ENCODE results near the gene SMIM10L1. TPM values are rescaled to one million over a fixed set of nuclear protein-coding genes. Genes with fewer than 3 reads are reported as not detected.

The SMIM10L1 gene
- total RNA-seq, 1 donor, result 6.9 TPM

DNA sequence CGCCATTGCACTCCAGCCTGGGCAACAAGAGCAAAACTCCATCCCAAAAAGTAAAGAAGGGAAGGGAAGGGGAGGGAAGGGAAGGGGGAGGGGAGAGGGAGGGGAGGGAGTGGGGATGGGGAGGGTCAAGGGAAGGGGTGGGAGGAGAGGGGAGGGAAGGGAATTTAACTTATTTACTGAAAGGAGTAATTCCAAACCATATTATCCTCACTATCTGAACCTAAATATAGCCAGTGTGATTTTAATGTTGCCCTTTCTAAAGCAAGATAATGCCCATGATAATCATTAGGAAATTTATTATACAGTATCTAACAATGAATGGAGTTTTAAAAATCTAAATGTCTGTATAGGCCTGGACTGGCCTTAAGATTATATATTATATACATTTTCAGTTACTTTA is 7.3 kb downstream of the SMIM10L1 start:
- H3K79me2 ChIP-seq (ENCODE audit: insufficient read depth, low read length), result peaks cover 45% of the 10 kb centered on the region
- no peaks in the 10 kb centered on the region for H3K4me1 ChIP-seq (ENCODE audit: insufficient read depth, low read length)
- no peak overlapping the region for H3K4me2 ChIP-seq (ENCODE audit: insufficient read depth, low read length)
- no peaks in the 10 kb centered on the region for H3K9me3 ChIP-seq (ENCODE audit: low read depth, low read length)
- peaks cover 24% of the 10 kb centered on the region for H4K20me1 ChIP-seq (ENCODE audit: insufficient read depth, low read length)
- no peaks in the 10 kb centered on the region for H3K36me3 ChIP-seq (ENCODE audit: insufficient read depth, low read length)
- H3K27me3 ChIP-seq (ENCODE audit: insufficient read depth, low read length), result no peaks in the 10 kb centered on the region
- H3K27ac ChIP-seq (ENCODE audit: low read depth, low read length), result no peak overlapping the region
- TF ChIP-seq CTCF (IDR thresholded peaks at IDR 0.05; ENCODE audit: extremely low read depth, low read depth, low read length), result no peak
- no peak overlapping the region for H2AFZ ChIP-seq (ENCODE audit: low read length)
- no peak overlapping the region for H3K4me3 ChIP-seq (ENCODE audit: insufficient read depth, low read length)
- DNase-seq (ENCODE audit: insufficient read length, low spot score, missing footprints), result no peak

GRCh38 chr12:11182529-11182928 is 11.5 kb downstream of the SMIM10L1 start:
- TF ChIP-seq CTCF (IDR thresholded peaks at IDR 0.05; ENCODE audit: extremely low read depth, low read depth, low read length), result no peak

DNA sequence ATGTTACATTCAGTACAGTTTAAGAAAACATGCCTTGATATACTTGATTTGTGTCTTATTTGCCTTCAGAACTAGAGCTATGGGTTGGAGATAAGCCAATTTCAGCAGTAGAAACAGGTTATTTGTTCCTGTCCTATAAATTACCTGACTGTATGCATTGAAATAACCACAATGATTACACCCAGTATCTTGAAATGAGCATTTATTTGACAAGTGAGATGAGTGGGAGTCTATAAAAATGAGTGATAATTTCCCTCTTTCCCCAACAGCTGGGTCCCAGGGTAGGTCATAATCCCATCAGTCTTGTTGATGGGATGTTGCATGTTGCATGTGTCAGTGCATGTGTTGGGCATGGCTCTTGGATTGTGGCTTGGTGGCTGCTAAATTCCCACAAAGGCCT is 12.0 kb downstream of the SMIM10L1 start:
- no peak for TF ChIP-seq CTCF (IDR thresholded peaks at IDR 0.05; ENCODE audit: extremely low read depth, low read depth, low read length)
- Histone ChIP-seq H3K27ac (ENCODE audit: low read depth, low read length) (no peak overlapping the region), H3K4me2 (ENCODE audit: insufficient read depth, low read length) (no peak overlapping the region), H3K79me2 (ENCODE audit: insufficient read depth, low read length) (peaks cover 8% of the 10 kb centered on the region), H2AFZ (ENCODE audit: low read length) (no peak overlapping the region), H4K20me1 (ENCODE audit: insufficient read depth, low read length) (peaks cover 10% of the 10 kb centered on the region), H3K36me3 (ENCODE audit: insufficient read depth, low read length) (no peaks in the 10 kb centered on the region), H3K9me3 (ENCODE audit: low read depth, low read length) (no peaks in the 10 kb centered on the region), H3K27me3 (ENCODE audit: insufficient read depth, low read length) (no peaks in the 10 kb centered on the region), H3K4me1 (ENCODE audit: insufficient read depth, low read length) (no peaks in the 10 kb centered on the region), H3K4me3 (ENCODE audit: insufficient read depth, low read length) (no peak overlapping the region)
- DNase-seq (ENCODE audit: insufficient read length, low spot score, missing footprints), result no peak

More at GRCh38 chr12:11182529-11182928, 11.5 kb downstream of the SMIM10L1 start:
- Histone ChIP-seq H3K4me2 (ENCODE audit: insufficient read depth, low read length) (no peak overlapping the region), H3K9me3 (ENCODE audit: low read depth, low read length) (no peaks in the 10 kb centered on the region), H3K27me3 (ENCODE audit: insufficient read depth, low read length) (no peaks in the 10 kb centered on the region), H3K27ac (ENCODE audit: low read depth, low read length) (no peak overlapping the region), H3K4me3 (ENCODE audit: insufficient read depth, low read length) (no peak overlapping the region), H3K79me2 (ENCODE audit: insufficient read depth, low read length) (peaks cover 11% of the 10 kb centered on the region), H3K4me1 (ENCODE audit: insufficient read depth, low read length) (no peaks in the 10 kb centered on the region), H4K20me1 (ENCODE audit: insufficient read depth, low read length) (peaks cover 10% of the 10 kb centered on the region), H3K36me3 (ENCODE audit: insufficient read depth, low read length) (no peaks in the 10 kb centered on the region), H2AFZ (ENCODE audit: low read length) (no peak overlapping the region)
- DNase-seq (ENCODE audit: insufficient read length, low spot score, missing footprints), result no peak

DNA sequence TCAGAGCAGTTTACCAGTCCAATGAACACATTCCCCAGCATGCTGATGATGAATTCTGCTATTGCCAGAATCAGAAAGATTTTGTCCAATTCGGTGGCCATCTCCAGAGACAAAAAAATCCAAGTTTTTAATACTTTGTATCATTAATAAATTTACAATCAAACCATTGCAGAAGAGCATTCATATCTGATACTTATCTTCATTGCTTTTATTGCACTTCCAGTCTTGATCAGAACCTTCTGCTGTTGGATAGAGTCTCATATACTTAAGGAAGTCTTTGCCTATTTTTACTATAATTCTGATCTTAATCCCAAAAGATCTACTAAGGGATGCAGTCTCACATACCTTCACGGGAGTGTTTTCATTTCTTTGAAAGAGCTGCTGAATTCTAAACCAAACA is 15.8 kb downstream of the SMIM10L1 start, which contains the start of gene TAS2R42:
Gene TAS2R42, minus strand, starts transcription at position 101 of the 400 bp plus-strand sequence. Its CDS starts 0 bp downstream, at position 101.
- H3K36me3 ChIP-seq (ENCODE audit: insufficient read depth, low read length), result no peaks in the 10 kb centered on the region
- no peaks in the 10 kb centered on the region for H3K27me3 ChIP-seq (ENCODE audit: insufficient read depth, low read length)
- H3K4me1 ChIP-seq (ENCODE audit: insufficient read depth, low read length), result no peaks in the 10 kb centered on the region
- H3K27ac ChIP-seq (ENCODE audit: low read depth, low read length), result no peak within 1 kb of the TSS
- DNase-seq (ENCODE audit: insufficient read length, low spot score, missing footprints), result no peak
- no peak within 1 kb of the TSS for H3K4me2 ChIP-seq (ENCODE audit: insufficient read depth, low read length)
- H2AFZ ChIP-seq (ENCODE audit: low read length), result no peak within 1 kb of the TSS
- peaks cover 4% of the 10 kb centered on the region for H4K20me1 ChIP-seq (ENCODE audit: insufficient read depth, low read length)
- no peak within 1 kb of the TSS for H3K4me3 ChIP-seq (ENCODE audit: insufficient read depth, low read length)
- no peaks in the 10 kb centered on the region for H3K9me3 ChIP-seq (ENCODE audit: low read depth, low read length)
- no peak for TF ChIP-seq CTCF (IDR thresholded peaks at IDR 0.05; ENCODE audit: extremely low read depth, low read depth, low read length)
- peaks cover 4% of the 10 kb centered on the region for H3K79me2 ChIP-seq (ENCODE audit: insufficient read depth, low read length)
